GM12878 (cell line): ENCODE data around the gene ASPG. TPM values are rescaled to one million over a fixed set of nuclear protein-coding genes. Genes with fewer than 3 reads are reported as not detected.

Source experiments
- ATAC-seq: fragments of 200-7000 bp; cut with Tn5 transposase; 3 replicates; pipeline ENCODE4 v1.9.1; 2020; ENCODE audit warnings: mild to moderate bottlenecking, moderate library complexity
- BruUV-seq: library from RNA; stranded (reverse); fragments of 400-500 nt; replicated peaks from 2 replicates; lab custom pipeline; 2021; lab: Mats Ljungman, UMichigan
- CTCF ChIA-PET: fragments of 300-600 bp; sonication (Branson Sonifier 250); formaldehyde crosslinking; extraction: SDS; loops from one replicate; lab custom pipeline; 2021; ENCODE audit warnings: inconsistent platforms; lab: Yijun Ruan, JAX
- POLR2A ChIA-PET: fragments of 350-600 bp; formaldehyde crosslinking; extraction: SDS; loops from one replicate; lab custom pipeline; 2021; ENCODE audit warnings: inconsistent platforms; lab: Charles Lee
- RAD21 ChIA-PET: fragments of 300-600 bp; sonication (Branson Sonifier 250); formaldehyde crosslinking; loops from one replicate; lab custom pipeline; 2023; ENCODE audit warnings: antibody characterized with exemption; ENCODE audit not compliant: unreplicated experiment; lab: Charles Lee
- SMC1A ChIA-PET: fragments of 300-600 bp; sonication (Branson Sonifier 250); formaldehyde crosslinking; loops from one replicate; lab custom pipeline; 2023; ENCODE audit not compliant: unreplicated experiment, uncharacterized antibody; lab: Charles Lee
- DNase-seq: peaks from one replicate; pipeline ENCODE4 v3.0.0-alpha.2; 2011; ENCODE audit warnings: low read depth, low spot score
- FAIRE-seq: peaks from 3 replicates; lab custom pipeline; 2011; peaks lifted over from hg19 to GRCh38; lab: Jason Lieb, UNC
- H2AFZ ChIP-seq: 2 replicates; pipeline ENCODE4 v1.6.0; 2011; ENCODE audit warnings: low read depth, low read length, control low read depth; ENCODE audit not compliant: control insufficient read depth
- H3K27ac ChIP-seq: 2 replicates; pipeline ENCODE4 v1.5.1; 2011; ENCODE audit warnings: control low read depth; ENCODE audit not compliant: control insufficient read depth, insufficient read depth
- H3K27me3 ChIP-seq, 2 experiments: replicated peaks in 1 of 2; 2 replicates each; pipeline versions ENCODE4 v1.6.0 to v1.6.1; 2011; ENCODE audit warnings: low read length in 1 of 2; ENCODE audit not compliant: control insufficient read depth in 2 of 2, insufficient read depth in 2 of 2
- H3K36me3 ChIP-seq, 2 experiments: 2 replicates each; pipeline ENCODE4 v1.5.1; 2011; ENCODE audit warnings: low read length in 1 of 2; ENCODE audit not compliant: control insufficient read depth in 2 of 2, insufficient read depth in 2 of 2
- H3K4me1 ChIP-seq: 2 replicates; pipeline ENCODE4 v1.6.1; 2011; ENCODE audit warnings: mild to moderate bottlenecking, low read length, moderate library complexity, mixed read lengths; ENCODE audit not compliant: control insufficient read depth, insufficient read depth
- H3K4me2 ChIP-seq: 2 replicates; pipeline ENCODE4 v1.6.0; 2011; ENCODE audit warnings: control low read depth; ENCODE audit not compliant: control insufficient read depth, insufficient read depth
- H3K4me3 ChIP-seq: fragments of 200-600 bp; sonication (generic); 2 replicates; pipeline ENCODE4 v1.5.1; 2016
- H3K79me2 ChIP-seq: 2 replicates; pipeline ENCODE4 v1.6.0; 2011; ENCODE audit warnings: low read length; ENCODE audit not compliant: control insufficient read depth, insufficient read depth
- H3K9ac ChIP-seq: 2 replicates; pipeline ENCODE4 v1.8.0; 2011; ENCODE audit warnings: low read length, control low read depth, mixed read lengths; ENCODE audit not compliant: control insufficient read depth, insufficient read depth
- H3K9me3 ChIP-seq: replicated peaks from 3 replicates; pipeline ENCODE4 v1.5.1; 2011; ENCODE audit warnings: mild to moderate bottlenecking, low read length; ENCODE audit not compliant: control insufficient read depth, insufficient read depth
- H4K20me1 ChIP-seq: 2 replicates; pipeline ENCODE4 v1.6.0; 2011; ENCODE audit not compliant: control insufficient read depth, insufficient read depth
- NR2C1 ChIP-seq: fragments of 450-650 bp; IDR thresholded peaks from 2 replicates; pipeline ENCODE4 v1.6.1; 2017; ENCODE audit warnings: antibody characterized with exemption, mild to moderate bottlenecking, moderate library complexity
- YBX1 ChIP-seq: fragments of 450-650 bp; IDR thresholded peaks from 2 replicates; pipeline ENCODE4 v1.6.1; 2016; ENCODE audit warnings: antibody characterized with exemption
- ZNF274 ChIP-seq: IDR thresholded peaks from one replicate; pipeline ENCODE4 v1.8.0; 2011; ENCODE audit not compliant: insufficient read length, insufficient read depth
- WGBS: methylation state at CpG from one replicate; pipeline ENCODE4 v1.1.6; 2016; ENCODE audit warnings: low lambda C conversion rate; ENCODE audit not compliant: insufficient replicate concordance, insufficient coverage; ENCODE audit errors: missing lambda C conversion rate; 5-methylcytosine and 5-hydroxymethylcytosine counted together
- in situ Hi-C: fragments of 300-500 bp; cut with MboI; formaldehyde crosslinking; loops from 9 replicates; pipeline ENCODE4 v1.14.3; 2018; ENCODE audit warnings: mixed read lengths
- intact Hi-C: fragments of 100-400 bp; cut with micrococcal nuclease; formaldehyde crosslinking; loops from one replicate; pipeline ENCODE4 v1.14.2; 2022; ENCODE audit not compliant: unreplicated experiment
- polyA plus RNA-seq, 11 experiments: library from polyadenylated mRNA; depleted of rRNA in 4 of 11; unstranded in 6 of 11; stranded (reverse) in 5 of 11; fragments of >200 nt; fragmentation: Nextera tagmentation in 4 of 11; fragmentation: Illumina TruSeq in 1 of 11; extraction: Ambion mirVana in 4 of 11; extraction: Trizol in 1 of 11; gene quantifications; 1 replicate in 1 of 11; 2 replicates in 10 of 11; pipeline versions ENCODE4 v1.2.1 to v1.2.3, GENCODE V29; 2011 to 2016; ENCODE audit warnings: inconsistent platforms in 2 of 11, missing spikeins in 2 of 11, low read depth in 1 of 11
- total RNA-seq, 4 experiments: library from RNA; depleted of rRNA in 3 of 4; stranded (reverse); fragments of >200 nt in 3 of 4; fragmentation: Illumina TruSeq in 1 of 4; extraction: Trizol in 1 of 4; gene quantifications; 2 replicates each; pipeline versions ENCODE4 v1.2.1 to v1.2.3, GENCODE V29; 2013 to 2021
- TF ChIP-seq, protein P1 (sequence below): IDR thresholded peaks from 2 replicates; pipeline ENCODE4 v1.6.1; 2011; ENCODE audit warnings: low read depth, low read length, improper control_type of control experiment, borderline replicate concordance

Gene ASPG
- total and polyA plus RNA-seq, 10 of the 15 experiments (the other 5 are each of a cell fraction or from before 2014, with no cell fraction given): not detected

GRCh38 chr14:104142946-104143470 is 57.5 kb downstream of the ASPG start:
- Histone ChIP-seq H3K4me1 (no peaks in the 10 kb centered on the region), H3K36me3 (no peaks in the 10 kb centered on the region), H3K27ac (no peak overlapping the region), H4K20me1 (no peaks in the 10 kb centered on the region), H3K27me3 (peaks cover 0 to 1% of the 10 kb centered on the region in 2 experiments; a peak in 2 of 4 replicates)
- no peak for FAIRE-seq
- 35% methylated on average over 16 of the region's 16 CpGs for WGBS
- ATAC-seq: no peak
- intact Hi-C loops (no loop called here), in situ Hi-C loops (loop anchor here (5.0 kb wide), 1 partner anchor 419 kb away; no protein-coding TSS in a partner anchor)
- CTCF ChIA-PET: no interaction called here
- TF ChIP-seq ZNF274 (no peak), NR2C1 (no peak), YBX1 (no peak)
- TF ChIP-seq, protein P1, sequence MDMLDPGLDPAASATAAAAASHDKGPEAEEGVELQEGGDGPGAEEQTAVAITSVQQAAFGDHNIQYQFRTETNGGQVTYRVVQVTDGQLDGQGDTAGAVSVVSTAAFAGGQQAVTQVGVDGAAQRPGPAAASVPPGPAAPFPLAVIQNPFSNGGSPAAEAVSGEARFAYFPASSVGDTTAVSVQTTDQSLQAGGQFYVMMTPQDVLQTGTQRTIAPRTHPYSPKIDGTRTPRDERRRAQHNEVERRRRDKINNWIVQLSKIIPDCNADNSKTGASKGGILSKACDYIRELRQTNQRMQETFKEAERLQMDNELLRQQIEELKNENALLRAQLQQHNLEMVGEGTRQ: no peak
- TF ChIP-seq, all 136 proteins: peak for 0
- Histone ChIP-seq H2AFZ (no peak overlapping the region), H3K9me3 (no peaks in the 10 kb centered on the region; the same call in 2 of the 3 replicates), H3K9ac (no peak overlapping the region), H3K79me2 (no peaks in the 10 kb centered on the region), H3K4me3 (no peak overlapping the region), H3K4me2 (no peak overlapping the region)
- ChIA-PET RAD21 (no interaction called here), SMC1A (no interaction called here), POLR2A (no interaction called here)
- no TSS peak for BruUV-seq
- DNase-seq: no peak
